Dermis blood vessel endothelial cell (primary cell): Measurements from ENCODE around the gene AP3S1. TPM values are rescaled to one million over a fixed set of nuclear protein-coding genes. Genes with fewer than 3 reads are reported as not detected.

Experiments
- DNase-seq: peaks from one replicate; pipeline ENCODE4 v3.0.0; 2010
- total RNA-seq: library from RNA; depleted of rRNA; stranded (reverse); fragments of >200 nt; gene quantifications from 2 replicates; pipeline ENCODE4 v1.2.3, GENCODE V29; 2014

AP3S1 gene
- total RNA-seq, 1 donor from 2014 or later, result 78.6 TPM

GRCh38 chr5:115825948-115826347 is 15.8 kb upstream of the AP3S1 start:
- no peak for DNase-seq

GRCh38 chr5:115829913-115830312 is 11.8 kb upstream of the AP3S1 start:
- no peak for DNase-seq

GRCh38 chr5:115831163-115831768 is 10.5 kb upstream of the AP3S1 start:
- peak; percentile 62 for DNase-seq

GRCh38 chr5:115835481-115835880 is 6.3 kb upstream of the AP3S1 start:
- no peak for DNase-seq

GRCh38 chr5:115838885-115839518 is 2.7 kb upstream of the AP3S1 start:
- peak; percentile 72 for DNase-seq

- DNase-seq, result no peak
Measured at GRCh38 chr5:115840873-115841272, 862 bp upstream of the AP3S1 start.

GRCh38 chr5:115842089-115842935 is 577 bp downstream of the AP3S1 start:
- DNase-seq, result peak; percentile 78

GRCh38 chr5:115842952-115843351 is 1.2 kb downstream of the AP3S1 start:
- DNase-seq, result peak; percentile 10

- no peak for DNase-seq
Measured at GRCh38 chr5:115843444-115844130, 1.9 kb downstream of the AP3S1 start.

GRCh38 chr5:115844321-115844817 is 2.6 kb downstream of the AP3S1 start:
- DNase-seq, result peak; percentile 57

GRCh38 chr5:115847290-115847689 is 5.6 kb downstream of the AP3S1 start:
- no peak for DNase-seq

- DNase-seq, result no peak
Measured at GRCh38 chr5:115849258-115849798, 7.6 kb downstream of the AP3S1 start.

GRCh38 chr5:115850744-115851416 is 9.1 kb downstream of the AP3S1 start:
- peak; percentile 43 for DNase-seq

- DNase-seq, result no peak
Measured at GRCh38 chr5:115854139-115854538, 12.4 kb downstream of the AP3S1 start.

- no peak for DNase-seq
Measured at GRCh38 chr5:115855959-115856358, 14.2 kb downstream of the AP3S1 start.

GRCh38 chr5:115857057-115857479 is 15.3 kb downstream of the AP3S1 start:
- DNase-seq, result peak; percentile 26

GRCh38 chr5:115857626-115858349 is 16.1 kb downstream of the AP3S1 start:
- peak; percentile 52 for DNase-seq

GRCh38 chr5:115858396-115858795 is 16.7 kb downstream of the AP3S1 start:
- no peak for DNase-seq

- no peak for DNase-seq
Measured at GRCh38 chr5:115859378-115859777, 17.6 kb downstream of the AP3S1 start.

GRCh38 chr5:115869256-115869795 is 27.6 kb downstream of the AP3S1 start:
- DNase-seq, result no peak

GRCh38 chr5:115872447-115872846 is 30.7 kb downstream of the AP3S1 start:
- no peak for DNase-seq
